HG03039 (cell line): ENCODE measurements around the gene CCDC141.

Experiments used
- ATAC-seq: cut with Tn5 transposase; IDR thresholded peaks from one replicate; pipeline ENCODE4 v1.9.1; 2021; ENCODE audit warnings: mild to moderate bottlenecking, moderate library complexity; ENCODE audit not compliant: unreplicated experiment

Gene CCDC141

GRCh38 chr2:178877874-178878273, 172.1 kb downstream of the CCDC141 start:
- ATAC-seq: no peak

DNA sequence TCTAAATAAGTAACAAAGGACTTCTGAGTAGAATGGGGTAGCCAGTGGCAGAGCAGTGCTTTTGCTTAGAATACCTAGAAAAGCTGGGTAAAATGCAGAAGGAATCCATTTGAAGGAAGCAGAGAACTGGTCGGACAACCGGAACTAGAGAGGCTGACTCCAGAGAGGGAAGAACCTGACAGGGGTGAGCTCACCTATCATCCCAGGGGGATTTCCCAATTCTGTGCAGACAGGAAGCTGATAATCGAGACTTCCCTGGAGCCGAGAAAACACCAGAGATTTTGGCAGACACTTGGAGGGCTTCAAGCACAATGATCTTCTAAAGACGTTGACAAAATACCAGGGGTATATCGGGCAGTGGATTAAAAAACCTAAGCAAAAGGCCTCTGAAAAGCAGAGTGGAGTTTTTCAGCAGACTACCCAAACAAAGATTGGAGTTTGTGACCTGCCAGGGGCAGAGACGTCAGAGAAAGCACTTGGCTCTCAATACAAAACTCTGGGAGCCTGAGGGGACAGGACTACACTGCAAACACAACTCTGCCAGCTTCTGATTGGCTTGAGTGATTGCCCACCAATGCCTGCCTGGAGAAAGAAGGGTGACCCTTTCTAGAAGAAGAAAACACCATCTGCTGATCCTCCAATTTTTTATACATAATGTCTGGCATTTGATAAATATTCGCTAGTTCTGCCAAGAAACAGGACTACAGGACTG, 175.3 kb downstream of the CCDC141 start:
- ATAC-seq: no peak

DNA sequence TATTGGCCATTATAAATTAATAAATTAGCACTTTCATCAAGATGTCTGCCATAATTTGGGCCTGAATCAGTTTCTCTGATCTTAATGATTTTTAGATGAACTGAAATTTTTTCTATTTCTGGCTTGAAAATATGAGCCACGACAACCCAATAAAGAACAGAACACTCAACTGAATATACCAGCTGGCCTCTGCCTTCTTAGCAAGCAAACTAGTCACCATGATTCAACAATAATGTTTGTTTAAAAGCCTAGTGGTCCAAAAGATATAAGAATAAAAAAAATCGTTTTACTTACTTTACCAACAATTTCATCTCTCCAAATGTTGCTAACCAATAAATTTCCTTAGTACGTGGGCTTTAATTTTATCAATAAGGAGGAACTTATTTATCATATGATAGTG, 176.0 kb downstream of the CCDC141 start:
- no peak for ATAC-seq

- ATAC-seq: no peak
Measured at GRCh38 chr2:178871536-178871935, 178.4 kb downstream of the CCDC141 start.

GRCh38 chr2:178870703-178871102, 179.2 kb downstream of the CCDC141 start:
- no peak for ATAC-seq

- no peak for ATAC-seq
Measured at GRCh38 chr2:178865999-178866398, 183.9 kb downstream of the CCDC141 start.

DNA sequence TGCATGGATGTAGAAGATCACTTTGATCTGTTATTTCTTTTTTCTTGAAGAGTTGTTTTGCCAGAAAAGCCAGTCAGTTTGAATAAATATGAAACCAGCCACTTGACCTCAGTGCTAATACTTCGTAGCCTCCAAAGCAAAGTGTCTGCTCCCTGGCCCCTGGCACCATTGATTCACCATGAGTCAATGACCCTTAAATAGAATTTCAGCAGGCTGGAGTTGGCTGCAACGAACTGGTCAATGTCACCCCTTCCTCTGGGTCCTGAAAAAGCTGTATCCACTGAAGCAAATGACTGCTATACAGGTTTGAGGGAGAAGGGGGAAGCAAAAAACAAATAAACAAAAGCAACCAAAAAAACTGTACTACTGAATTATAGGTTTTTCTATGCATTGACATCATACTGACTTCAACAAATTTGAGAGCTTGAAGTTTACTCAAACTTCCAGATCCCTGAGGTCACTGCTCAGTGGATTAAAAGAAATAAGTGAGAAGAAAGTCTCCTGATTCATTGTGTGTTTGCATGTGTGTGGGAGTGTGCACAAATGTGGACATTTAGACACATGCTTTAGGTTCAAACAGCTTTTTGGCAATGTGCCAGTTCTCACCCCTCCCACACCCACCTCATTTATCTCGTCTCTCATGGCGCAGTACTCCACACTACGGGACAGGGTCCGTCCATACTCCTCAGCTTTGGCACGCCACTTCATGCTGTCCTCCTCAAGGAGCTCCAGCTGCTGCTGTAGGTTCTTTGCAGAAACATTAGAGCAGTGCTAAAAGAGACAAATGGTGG, 184.6 kb downstream of the CCDC141 start:
- ATAC-seq: no peak

DNA sequence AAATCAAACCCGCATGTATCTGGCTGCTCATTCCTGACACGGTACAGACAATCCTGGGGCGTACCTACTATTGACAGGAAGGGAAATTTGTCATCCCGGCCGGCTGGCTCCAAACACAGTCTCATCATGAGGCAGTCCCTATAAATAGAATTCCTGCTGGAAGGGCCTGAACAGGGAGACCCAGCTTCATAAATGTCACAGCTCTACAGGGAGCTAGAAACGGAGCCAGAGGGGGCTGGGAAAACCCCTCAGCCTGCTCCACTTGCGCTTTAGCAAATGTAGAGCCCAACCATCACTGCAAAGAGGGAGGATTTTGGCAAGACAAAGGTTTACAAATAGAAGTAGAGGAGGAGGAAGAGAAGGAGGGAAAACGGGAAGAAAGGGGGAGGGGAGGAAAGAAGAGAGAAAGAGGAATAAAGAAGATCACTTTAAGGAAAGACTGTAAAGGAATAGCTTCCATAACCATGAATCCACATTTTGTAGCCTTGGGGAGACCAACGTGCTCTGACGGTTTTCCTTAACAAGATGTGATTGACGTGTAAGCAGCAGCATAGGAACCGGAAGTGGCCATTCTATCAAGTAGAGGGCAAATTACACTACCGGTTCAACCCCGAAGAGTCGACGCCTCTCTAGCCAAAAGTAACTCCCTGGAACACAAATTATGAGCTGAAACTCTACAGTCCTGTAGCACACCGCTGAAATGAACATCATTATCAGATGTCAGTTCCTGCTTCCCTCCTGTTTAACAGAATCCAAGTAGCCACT, 185.9 kb downstream of the CCDC141 start:
- no peak for ATAC-seq

DNA sequence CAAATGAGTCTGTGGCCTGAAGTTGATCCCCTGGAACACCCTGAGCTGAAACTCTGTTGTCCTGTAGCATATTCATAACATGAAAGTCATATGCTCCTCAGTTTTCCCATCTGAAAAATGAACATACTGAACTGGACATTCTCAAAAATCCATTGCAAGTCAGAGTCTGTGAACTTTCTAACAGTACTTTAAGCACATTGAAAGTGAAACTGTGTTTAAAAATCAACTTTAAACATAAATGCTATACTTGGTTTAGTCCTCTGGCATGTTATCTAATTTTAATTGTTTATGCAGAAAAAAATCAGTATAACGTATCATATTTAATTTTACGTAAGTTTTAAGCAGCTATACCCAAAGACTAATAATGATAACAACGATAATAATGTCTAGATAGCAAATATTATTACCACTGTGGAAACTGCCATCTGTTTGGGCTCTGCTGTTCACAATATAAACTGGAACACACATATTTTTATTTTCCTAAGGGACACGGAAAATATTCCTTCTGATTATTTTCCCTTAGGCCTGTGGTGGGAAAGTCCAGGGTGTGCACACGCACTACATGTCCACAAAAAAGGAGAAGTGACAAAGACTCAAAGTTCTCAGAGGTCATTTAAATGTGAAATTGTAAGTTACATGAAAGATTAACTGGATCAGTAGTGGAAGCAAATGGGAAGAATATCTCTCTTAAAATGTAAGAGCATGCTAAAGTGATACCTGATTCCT, 186.6 kb downstream of the CCDC141 start:
- no peak for ATAC-seq

DNA sequence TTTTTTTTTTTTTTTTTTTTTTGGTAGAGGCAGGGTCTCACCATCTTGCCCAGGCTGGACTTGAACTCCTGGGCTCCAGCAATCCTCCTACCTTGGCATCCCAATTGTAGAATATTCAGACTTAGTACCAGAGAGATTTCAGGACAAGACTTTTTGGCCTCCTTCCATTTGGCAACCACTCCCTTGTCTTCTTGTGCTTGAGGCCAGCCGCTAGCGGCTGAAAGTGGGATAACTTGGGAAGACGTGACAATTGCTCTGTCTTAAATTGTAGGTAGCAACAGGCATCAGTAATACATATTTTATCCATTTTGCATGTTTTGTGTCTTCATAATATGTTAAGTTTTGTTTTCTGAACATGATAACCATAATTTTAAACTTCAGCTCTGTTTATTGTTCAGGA, 189.4 kb downstream of the CCDC141 start:
- ATAC-seq: no peak

DNA sequence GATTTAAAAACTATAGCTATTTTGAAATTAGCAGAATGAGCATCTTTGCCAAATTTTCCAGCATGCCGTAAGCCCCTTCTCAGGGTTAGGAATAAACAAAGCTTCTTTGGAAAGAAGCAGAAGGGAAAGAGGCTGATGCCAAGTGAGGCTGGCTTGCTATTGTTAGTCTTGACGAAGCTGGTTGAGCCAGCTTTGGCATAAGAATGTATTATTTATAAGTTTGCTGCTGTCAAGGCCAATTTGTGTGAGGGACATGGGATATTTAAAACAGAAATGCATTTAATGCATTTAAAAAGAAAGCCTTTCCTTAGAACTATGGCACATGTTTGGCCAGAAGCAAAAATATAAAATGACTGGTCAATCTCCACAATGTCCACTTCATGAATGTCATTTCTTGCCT, 190.2 kb downstream of the CCDC141 start:
- ATAC-seq: no peak

DNA sequence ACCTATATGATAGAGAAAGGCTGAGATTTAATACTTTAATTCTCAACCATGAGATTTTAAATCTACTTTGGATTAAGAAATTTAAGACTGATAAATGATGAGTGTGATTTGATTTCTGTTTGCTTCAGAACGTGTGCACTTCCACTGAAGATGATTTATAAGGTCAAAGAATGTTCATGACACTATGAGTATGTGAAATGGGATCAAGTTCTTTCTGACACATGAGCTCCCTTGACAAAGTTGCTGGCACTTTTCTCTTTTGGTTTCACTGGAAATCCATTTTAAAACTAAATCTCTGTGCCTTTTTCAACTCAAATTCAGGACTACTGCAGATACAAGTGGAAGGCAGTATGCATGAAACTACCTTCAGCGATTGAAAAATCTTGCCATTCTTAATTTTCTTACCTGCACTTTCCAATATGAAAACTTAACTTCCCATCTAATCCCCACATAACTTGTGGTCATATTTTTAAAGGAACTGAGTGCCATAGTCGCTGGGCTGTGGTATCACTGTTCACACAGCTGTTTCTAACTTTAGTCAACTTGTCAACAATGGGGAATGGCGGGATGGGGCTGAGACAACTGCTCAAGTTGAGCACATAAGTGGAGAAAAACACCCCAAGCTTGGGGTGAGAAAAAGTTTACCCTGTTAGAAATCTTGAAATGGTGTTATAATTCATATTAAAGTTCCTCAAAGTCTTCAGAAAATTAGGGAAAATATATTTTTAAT, 190.9 kb downstream of the CCDC141 start:
- no peak for ATAC-seq

GRCh38 chr2:178855151-178855550, 194.8 kb downstream of the CCDC141 start:
- ATAC-seq: no peak

GRCh38 chr2:178848335-178848734, 201.6 kb downstream of the CCDC141 start:
- ATAC-seq: no peak

DNA sequence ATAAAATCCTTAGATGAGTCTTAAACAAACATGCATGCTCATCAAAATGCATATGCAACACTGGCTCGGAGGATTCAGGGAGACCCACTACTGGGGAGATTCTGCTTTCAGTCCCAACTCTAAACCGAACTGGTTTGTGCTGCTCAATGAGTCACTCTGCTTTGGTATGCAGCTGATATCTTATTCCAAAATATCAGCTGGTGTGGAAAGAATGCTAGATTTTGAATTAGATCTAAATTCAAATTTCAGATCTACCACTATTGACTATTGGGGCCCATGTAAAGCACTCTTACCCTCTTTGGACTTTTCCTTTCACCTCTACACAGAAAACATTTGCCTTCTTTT, 203.5 kb downstream of the CCDC141 start:
- no peak for ATAC-seq

DNA sequence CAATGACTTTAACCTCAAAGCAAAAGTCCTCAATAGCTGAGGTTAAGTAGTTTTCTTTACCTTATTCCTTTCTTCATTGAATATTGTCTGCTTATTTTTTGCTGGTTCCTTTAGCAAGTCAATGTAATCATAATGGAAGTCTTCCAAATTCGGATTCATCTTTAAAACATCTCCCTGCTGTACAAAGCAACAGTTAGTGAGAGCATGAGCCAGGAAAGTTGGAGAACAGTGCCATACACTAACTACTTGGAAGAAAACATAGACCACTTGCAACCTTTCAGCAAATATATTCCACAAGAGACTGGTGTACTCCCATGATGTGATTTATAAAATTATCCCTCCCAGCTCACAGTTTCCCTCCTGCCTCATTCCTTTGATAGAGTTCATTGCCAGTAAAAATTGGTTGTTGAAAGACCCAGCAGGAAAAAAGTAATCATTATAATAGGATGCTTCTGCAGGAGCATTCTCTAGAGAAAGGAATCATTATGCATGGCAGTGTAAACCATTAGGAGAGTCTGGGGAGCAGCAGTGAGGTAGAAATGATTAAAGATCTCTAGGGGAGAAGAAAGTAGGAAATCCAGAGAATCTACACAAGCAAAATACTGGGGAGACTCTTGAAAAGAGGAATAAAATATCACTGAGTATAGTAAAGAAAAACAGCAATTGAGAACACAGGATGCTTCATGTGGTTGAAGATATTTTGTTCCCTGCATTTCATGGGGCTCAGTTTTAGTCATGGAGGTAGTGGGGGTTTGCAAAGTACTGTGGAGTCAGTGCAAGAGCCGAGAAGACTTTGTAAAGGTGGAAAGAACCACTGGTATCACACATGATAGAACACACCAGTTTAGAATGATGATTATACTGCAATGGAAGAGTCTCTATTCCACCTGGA, 204.1 kb downstream of the CCDC141 start:
- ATAC-seq: no peak

GRCh38 chr2:178844701-178845100, 205.2 kb downstream of the CCDC141 start:
- no peak for ATAC-seq

GRCh38 chr2:178844269-178844668, 205.7 kb downstream of the CCDC141 start:
- ATAC-seq: no peak

- ATAC-seq: no peak
Measured at GRCh38 chr2:178843697-178844096, 206.2 kb downstream of the CCDC141 start.
